Embryonic facial prominence (tissue), 1 donor: ENCODE results near the gene DMRTB1.
"Not testable (repeated sequence)": the region's sequence is repeated elsewhere in the genome, so short reads cannot be mapped to it uniquely, and the experiment has no call there.

Experiments used
- DNase-seq: peaks from one replicate; pipeline ENCODE4 v3.0.0-alpha.2; 2016; ENCODE audit errors: extremely low spot score

DMRTB1 gene

DNA sequence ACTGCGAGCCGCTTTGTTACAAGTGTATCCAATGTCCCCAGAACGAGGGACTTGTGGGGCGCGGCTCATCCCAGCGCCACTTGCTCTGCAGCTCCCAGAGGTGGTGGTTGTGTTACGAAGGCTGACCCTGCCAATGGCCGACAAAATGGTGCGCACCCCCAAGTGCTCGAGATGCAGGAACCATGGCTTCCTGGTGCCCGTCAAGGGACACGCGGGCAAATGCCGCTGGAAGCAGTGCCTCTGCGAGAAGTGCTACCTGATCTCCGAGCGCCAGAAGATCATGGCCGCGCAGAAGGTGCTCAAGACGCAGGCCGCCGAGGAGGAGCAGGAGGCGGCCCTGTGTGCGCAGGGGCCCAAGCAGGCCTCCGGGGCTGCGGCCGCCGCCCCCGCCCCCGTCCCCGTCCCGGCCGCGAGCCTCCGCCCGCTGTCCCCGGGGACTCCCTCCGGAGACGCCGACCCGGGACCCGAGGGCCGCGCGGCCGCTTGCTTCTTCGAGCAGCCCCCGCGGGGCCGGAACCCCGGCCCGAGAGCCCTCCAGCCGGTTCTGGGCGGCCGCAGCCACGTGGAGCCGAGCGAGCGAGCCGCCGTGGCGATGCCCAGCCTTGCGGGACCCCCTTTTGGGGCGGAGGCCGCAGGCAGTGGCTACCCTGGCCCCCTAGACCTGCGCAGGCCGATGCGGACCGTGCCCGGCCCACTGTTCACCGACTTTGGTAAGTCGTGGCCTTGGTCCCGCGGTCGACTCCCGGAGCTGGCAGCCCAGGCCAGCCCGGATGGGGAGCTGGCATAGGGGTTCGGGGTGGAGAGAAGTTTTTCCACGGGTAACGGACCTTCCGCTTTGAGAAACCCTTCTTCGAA, at the start of gene DMRTB1:
Gene DMRTB1, plus strand, starts transcription at position 79 of the 855 bp plus-strand sequence. Its CDS starts 55 bp downstream, at position 134.
- no peak for DNase-seq

DNA sequence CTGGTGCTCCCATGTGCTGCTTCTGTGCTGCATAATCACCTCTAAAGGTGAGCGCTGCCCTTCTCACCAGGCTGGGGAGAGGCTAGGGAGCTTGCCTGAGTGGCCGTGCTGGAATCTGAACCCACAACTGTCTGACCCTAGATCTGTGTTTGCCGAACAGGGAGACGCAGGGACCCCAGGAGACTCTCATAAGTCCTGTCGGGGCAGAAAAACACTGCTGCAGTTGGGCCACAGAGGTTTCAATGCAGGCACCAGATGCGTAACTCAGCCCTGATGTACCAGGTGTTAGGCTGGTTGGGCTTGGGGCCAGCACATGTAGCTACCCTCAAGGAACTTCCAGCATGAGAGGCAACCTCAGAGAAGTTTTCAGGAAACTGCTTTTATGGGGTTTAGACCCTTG, 49.5 kb upstream of the DMRTB1 start:
- DNase-seq = no peak

DNA sequence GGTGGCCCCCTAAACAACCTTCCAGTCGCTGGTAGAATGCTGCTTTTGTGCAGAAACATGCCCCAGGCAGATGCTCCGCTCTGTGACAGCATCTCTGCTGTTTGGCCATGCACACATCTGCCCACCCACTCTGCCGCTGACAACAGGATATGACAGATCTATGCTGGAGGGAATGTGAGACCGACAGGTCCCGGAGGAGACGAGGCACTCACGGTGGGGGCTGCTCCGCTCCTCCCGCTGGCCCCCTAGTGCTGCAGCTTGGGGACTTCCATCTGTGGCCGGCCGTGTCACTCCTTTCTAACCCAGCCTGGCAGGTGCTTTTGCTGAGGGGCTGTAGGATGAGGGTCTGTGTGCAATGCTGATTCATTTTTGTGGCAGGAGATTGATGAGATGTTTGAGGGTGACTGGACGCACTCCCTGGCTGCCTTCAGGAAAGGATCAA, 49.1 kb upstream of the DMRTB1 start:
- DNase-seq = no peak

DNA sequence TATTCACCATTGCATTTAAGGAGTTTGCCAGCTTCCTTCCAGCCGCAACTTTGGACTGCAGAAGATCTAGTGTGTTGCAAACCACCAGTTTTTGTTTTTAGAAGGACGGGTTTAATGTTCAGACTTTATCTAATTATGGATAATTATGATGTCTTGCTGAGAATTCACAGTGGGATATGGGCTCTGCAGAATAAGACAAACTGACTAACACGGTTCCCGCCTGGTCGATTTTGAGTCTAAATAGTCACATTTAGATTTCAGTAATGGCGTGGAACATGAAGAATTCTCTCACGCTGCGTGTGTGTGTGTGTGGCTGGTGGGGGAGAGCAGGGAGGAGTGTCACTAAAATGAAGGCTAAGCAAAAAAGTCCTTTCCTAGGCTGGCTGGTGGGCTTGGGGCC, 48.5 kb upstream of the DMRTB1 start:
- no peak for DNase-seq

DNA sequence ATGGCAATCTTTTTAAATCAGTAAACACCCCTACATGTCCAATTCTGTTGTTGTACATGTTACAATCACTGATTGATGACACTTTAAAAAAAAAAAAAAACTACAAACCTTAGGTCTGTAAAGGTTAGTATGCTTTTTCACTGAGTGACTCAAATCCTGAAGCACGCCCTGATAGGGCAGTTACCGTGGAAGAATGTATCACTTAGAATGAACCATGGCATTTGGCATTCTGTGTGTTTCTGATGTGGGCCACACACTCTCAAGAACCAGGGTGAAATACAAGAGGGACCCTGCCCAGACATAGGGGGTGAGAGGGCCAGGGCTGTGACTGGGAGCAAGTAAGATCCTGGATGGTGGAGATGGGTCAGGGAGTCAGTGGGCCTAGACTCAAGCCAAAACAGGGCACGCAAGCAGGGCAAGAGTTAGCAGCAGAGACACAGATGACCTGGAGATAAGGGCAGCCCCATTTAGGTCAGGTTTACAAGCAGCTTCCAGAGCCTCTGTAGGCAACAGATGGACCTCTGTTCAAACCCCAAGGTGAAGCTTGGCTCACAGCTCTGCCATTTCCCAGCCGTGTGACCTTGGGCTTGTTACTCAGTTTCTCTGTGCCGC, 47.6 kb upstream of the DMRTB1 start:
- no peak for DNase-seq

DNA sequence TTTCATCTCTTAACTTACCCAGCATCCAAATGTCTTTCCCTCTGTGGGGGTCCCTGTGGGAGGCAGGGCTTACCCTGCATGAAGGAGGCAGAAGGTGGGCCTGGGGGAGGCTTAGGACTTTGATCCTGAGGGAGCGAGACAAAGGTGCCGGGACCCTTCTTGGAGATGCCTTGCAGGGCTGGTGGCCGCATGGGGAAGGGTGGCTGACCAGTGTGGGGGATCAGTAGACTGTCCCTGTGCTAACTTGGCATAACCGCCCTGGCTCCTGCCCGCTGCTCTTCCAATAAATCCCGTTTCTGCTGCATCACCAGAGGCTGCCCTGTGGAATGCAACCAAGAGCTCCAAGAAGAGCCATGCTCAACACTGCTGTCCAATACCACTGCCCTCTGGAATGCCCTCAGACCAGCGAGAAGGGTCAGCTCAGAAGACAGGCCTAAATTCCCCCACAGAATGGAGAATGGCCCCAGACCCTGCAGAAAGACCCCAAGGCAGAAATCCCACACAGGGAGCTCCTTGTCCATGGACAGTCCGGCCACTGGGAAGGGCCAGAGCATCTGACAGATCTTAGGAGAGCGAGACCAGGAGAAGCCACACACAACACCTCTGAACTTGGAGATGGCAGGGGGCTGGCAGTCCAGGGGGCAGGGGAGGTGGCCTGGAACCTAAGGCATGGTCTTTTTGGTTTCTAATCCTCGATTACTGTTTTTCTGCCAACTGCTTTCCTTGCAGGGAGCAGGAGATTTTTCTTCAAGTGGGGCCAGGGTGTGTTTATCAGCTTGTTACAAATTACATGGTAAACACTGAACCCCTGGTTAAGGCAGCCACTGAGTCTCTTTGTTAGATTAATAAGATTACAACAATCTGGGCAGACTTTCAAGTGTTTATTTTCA, 46.7 kb upstream of the DMRTB1 start:
- DNase-seq = no peak

DNA sequence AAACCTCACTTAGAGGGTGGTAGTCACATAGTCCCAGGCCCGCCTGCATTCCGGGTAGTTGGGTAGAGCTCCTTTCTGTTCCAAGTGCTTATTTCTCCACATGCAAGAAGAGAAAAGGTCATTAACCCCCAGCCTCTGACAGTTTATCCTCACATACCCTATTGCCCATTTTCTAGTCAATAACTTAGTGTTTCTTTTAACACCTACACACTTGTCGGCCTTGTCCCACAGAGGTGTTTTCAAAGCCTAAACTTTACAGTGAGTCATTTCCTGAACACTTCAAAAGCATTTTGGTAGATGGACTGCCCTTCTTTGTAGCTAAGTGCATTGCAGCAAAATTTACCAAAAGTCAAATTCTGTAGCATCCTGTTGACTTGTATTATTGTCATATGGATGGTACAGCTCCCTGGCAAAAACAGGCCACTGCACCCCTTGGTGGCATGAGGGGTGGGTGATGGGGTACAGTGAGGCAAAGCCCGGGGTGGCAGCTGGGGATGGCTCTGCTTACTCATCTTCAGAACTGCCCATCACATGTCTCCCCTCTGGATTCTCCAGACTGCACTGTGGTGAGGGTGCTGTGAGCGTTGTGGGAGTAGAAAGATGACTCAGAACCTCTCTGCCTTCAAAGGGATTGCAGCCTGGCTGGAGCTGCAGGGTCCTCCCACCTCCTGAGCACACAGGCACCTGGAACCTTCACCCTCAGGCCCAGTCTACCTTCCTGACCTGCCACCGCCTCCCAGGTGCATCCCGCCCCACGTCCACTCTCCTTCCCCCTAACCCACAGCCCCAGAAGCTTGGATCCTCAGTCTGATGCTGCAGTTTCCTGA, 45.8 kb upstream of the DMRTB1 start:
- DNase-seq = no peak

DNA sequence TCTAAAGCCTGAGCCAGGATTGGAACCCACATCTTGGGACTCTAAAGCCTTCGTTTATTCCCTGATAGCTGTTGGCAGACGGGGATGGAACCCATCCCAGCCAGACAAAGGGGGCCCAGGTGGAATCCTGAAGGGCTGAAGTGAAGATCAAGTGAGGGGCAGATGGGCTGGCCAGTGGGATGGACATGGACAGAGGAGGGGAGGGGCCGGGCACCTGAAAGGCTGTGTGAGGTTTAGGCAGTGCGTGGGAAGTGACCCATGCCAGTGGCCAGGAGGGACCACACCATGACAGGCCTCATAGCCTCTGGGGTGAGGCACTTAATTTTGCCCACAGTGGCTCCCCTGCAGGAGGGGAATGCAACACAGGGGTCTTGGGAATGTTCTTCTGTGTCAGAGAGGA, 44.6 kb upstream of the DMRTB1 start:
- no peak for DNase-seq

DNA sequence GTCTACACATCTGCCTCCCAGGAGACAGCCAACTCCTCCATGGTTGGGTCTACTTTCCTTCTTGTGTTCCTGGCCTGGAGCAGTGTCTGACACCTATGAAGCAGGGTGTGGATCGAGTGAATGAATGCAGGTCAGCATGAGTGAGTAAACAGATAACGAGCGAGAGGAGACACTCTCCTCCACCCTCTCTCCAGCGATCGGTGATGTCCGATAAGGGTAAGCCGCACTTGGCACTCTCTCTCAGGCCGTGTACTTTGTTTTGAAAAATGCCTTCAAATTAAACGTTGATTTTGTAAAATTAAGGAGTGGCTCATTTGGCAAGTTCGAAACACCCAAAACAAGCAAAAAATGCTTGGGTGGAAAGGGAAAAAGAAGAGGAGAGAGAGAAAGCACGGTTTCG, 43.8 kb upstream of the DMRTB1 start:
- no peak for DNase-seq

DNA sequence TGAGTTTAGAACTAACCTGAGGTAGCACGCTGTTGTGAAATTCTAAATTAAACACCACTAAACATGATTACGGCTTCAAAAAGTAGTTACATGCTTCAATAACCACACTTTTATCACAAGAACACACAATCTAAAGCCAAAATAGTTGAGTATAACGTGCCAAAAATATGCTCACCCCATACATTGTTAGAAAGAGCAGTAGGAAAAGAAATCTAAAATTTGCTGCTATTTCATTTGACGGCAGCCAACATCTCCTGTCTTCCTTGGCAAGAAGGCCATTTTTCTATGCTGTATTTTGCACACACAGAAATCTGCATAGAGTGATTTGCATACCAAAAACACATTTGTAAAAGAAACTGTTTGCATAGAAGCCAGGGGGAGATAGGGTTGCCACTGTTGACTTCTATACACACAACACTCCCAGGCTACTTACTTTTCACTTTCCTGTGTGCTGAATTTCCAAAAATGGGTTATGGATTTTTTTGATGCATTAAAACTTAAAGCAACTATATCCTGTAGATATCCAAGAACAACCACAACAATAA, 42.9 kb upstream of the DMRTB1 start:
- no peak for DNase-seq

DNA sequence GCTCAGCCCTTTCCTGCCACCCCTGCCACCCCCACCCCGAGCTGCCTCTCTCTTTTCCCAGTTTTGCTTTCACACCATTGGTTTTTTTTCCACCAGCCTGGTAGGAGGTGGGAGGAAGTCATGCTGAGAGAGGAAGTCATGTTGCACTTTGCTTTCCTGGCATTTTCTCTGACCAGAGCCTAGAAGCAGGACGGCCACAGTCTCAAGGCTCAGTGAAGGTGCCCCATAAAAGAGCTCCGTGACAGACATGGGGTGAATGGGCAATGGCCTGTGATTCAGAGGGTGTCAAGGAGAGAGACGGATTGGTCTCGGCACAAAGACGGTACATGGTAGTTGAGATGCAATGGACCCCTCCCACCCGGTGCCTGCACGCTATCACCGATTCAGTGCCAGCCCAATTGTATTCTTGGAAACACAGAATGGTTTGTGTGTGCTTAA, 42.1 kb upstream of the DMRTB1 start:
- DNase-seq = no peak

DNA sequence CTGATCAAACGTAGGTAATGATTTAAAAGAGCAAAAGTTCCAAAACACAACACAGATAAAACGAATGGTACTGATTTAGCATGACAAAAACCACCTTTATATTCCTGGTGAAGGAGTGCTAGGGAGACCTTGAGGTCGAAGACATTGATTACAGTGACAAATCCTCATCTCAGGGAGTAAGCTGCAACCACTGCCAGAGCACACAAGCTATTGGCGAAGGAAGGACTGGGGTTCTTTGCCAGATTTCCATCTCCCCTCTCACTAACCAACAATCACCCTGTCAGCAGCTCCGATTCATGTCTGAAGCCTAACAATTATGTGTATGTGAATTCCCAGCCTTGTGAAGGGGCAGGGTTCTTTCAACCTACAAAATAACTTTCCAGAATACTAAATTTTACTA, 40.2 kb upstream of the DMRTB1 start:
- DNase-seq = no peak

DNA sequence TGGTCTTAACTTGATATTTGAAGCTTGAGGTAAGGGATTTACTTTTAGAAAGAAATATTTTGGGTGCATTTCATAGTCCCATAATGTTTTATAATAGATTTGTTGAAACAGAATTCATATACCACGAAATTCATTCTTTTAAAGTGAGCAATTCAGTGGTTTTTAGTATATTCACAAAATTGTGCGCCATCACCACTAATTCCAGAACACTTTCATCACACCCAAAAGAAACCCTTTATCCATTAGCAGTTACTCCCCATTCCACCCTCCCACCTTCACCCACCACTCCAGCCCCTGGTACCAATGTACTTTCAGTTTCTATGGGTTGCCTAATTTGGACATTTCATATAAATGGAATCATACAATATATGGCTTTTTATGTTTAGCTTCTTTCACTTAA, 38.9 kb upstream of the DMRTB1 start:
- DNase-seq = no peak

DNA sequence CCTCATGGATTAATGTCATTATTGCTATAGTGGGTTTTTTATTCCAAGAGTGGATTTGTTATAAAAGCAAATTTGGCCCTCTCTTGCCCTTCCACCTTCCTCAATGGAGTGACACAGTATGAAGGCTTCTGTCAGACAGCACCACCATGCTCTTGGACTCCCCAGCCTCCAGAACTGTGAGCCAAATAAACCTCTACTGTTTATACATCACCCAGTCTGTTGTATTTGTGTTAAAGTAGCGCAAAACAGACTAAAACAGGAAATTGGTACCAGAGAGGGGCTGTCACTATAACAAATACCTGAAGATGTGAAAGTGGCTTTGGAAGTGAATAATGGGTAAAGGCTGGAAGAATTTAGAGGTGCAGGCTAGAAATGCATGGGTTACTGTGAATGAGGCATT, 38.0 kb upstream of the DMRTB1 start:
- no peak for DNase-seq

DNA sequence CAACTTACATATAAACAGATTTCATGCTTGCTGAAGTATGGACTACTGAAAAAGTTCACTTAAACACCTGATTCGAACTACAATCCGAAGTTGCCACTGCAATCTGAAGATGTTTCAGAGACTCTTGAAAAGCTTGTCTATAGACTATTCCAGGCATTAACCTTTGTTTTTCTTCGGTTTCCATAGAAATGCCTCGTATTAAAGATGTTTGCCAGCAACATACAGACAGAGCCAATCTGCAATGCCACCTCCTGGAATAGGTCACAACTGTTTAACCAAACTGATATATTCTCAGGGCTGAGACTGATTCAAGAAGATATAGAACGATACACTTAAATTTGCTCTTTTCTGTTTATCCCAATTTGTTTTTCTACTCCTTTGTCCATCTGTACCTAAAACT, 28.9 kb upstream of the DMRTB1 start:
- DNase-seq = no peak

DNA sequence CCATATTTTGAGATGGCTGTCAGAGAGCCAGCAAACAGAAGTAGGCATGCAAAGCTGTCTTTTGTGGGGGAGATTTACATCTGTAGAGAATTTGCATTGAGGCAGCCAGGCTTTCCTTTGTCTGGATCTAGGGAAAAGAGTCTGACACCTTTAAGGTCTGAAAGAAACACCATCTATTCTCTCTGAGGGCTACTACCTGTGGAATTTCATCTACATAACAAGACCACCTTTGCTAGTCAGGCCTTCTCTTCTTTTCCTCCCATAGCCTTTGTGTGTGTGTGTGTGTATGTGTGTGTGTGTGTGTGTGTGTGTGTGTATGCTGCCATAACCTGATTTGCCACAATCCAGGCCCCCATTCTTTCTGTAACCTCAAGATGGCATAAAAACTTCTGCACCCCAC, 28.4 kb upstream of the DMRTB1 start:
- DNase-seq = no peak

DNA sequence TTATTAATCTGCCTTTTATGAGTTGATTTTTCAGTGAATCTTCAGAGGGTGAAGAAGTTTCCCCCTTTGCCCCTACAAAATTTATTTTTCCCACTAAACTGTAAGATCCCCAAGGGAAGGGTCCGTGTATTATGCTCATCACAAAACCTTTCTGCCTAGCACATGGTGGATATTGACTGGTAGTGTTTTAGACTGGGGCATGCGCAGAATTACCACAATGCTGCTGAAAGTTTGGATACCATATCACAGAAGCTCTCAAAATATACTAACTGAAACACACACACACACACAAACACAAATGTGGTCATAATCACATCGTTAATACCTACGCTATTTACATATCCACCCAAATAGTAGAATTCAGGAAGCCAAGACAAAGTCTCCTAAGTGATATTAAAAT, 28.0 kb upstream of the DMRTB1 start:
- no peak for DNase-seq

DNA sequence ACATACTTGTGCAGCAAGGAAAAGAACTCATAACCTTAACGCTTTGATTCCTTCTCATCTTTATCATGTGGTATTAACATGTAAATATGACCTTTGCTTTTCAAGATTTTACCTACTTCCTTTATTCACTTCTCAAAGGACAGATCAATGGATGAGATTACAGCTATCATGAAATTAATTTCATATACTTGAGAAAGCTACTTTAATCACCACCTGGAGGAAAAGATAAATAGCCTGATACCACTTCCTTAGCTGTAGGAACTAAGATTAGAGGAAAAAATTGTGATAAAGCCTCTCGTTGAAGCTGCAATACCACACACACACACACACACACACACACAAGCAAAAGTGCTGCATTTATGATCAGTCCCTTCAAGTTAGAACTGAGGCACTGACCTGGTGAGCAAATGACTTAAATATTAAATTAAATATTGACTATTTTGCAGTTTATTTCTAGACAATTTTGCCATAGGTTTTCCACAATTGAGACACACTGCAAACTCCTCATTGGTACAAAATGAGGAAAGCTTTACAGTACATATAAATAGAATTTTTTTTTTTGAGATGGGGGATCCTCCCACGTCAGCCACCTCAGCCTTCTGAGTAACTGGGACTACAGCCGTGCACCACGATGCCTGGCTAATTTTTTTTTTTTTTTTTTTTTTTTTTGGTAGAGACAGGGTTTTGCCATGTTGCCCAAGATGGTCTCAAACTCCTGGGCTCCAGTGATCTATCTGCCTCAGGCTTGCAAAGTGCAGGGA, 27.2 kb upstream of the DMRTB1 start:
- no peak for DNase-seq

DNA sequence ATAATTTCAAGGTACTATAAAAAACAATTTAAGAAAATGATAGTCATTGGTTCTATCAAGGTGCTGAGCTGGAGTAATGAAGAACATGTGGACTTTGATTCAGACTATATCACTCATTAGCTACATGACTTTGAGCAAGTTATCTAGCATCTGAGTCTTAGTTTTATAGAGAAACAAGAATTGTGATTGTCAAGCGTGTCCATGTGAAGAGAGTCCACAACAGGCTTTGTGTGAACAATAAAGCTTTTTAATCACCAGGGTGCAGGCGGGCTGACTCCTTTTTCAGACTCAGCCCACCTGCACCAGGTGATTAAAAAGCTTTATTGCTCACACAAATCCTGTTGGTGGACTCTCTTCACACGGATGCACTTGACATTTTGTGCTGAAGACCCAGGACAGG, 26.6 kb upstream of the DMRTB1 start:
- DNase-seq = no peak

DNA sequence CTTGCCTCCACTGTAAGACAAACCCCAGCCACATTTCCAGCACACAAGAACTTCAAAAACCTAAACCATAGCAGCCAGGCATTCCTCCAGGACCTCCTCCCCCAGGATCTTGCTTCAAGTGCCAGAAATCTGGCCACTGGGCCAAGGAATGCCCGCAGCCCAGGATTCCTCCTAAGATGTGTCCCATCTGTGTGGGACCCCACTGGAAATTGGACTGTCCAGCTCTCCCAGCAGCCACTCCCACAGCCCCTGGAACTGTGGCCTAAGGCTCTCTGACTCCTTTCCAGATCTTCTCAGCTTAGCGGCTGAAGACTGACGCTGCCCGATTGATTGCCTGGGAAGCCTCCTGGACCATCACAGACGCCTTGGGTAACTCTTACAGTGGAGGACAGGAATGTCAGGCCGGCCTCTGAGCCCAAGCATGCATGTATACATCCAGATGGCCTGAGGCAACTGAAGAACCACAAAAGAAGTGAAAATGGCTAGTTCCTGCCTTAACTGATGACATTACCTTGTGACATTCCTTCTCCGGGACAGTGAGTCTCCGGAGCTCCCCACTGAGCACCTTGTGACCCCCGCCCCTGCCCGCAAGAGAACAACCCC, 24.7 kb upstream of the DMRTB1 start:
- not testable (repeated sequence) for DNase-seq
